Astrocyte of the hippocampus (primary cell): ENCODE data around the gene TUBB6.
A peak's percentile ranks its signal among the peaks of the same experiment; 100 is the strongest.

Experiments
- DNase-seq: peaks from one replicate; pipeline ENCODE4 v3.0.0; 2011; ENCODE audit warnings: low read depth, low spot score

Gene TUBB6

DNA sequence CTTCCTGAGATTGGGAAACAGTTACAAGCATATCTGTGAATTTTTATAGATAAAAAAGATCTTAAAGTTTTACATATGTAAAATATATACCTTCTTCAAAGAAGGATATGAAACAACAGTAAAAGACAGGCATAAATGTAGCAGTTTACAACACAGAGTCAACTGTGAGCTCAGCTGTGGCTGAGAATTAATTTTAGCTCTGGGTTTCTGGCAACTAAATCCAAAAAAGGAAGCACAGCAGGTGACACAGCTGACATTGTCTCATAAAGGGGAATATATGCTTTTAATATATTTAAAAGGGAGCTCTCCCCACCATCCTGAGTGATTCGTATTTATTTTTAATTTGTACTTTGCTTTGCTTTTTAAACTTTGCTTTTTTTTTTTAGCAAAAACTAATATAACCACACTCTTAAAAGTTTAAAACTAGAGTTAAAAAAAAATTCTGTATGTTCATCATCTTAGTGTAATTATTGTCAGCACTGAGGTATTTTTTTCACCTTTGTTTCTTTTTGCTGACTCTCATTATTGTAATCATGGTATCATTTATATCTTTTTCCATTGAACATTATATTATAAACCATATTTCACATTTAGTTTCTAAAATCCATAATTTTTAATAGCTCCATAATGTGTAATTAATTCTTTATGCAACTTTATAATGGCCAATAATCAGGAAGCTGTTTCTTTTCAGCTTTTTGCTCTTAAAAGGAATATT is 6.7 kb downstream of the TUBB6 start:
- no peak for DNase-seq

DNA sequence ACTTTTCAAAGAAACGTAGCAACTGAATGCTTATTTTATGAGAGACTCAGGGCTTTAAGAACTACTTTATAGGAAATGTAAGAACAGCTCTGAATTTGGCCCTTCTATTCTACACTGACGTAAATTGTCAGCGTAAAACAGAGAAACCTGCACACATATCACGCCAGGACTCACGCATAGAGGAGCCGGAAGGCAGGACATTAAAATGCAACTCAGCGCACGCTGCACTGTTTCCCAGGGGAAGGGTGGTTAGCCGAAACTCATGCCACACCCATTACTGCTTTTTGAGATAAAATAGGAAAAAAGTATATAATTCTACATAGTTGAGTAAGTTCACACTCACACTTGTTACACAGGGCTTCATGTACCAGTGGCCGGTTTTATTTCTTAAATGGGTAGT is 7.4 kb downstream of the TUBB6 start:
- DNase-seq, result no peak

DNA sequence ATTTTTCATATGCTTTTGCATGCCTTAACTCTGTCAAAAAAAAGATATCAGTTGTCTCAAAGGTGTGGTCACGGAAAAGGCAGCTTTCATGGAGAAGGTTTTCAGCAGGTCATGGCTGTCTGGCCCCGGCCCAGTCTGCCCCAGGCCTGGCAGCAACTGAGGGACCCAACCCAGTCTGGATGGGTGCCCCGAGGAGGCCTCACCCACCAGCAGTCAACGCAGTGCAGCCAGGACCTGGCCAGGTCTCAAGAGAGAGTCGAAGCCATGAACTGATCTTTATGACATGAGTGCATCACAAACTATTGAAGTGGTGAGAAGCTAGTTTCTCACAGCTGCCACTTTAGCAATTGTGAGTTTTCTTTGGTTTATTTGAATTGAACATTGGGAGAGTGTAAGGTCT is 7.9 kb downstream of the TUBB6 start:
- no peak for DNase-seq

DNA sequence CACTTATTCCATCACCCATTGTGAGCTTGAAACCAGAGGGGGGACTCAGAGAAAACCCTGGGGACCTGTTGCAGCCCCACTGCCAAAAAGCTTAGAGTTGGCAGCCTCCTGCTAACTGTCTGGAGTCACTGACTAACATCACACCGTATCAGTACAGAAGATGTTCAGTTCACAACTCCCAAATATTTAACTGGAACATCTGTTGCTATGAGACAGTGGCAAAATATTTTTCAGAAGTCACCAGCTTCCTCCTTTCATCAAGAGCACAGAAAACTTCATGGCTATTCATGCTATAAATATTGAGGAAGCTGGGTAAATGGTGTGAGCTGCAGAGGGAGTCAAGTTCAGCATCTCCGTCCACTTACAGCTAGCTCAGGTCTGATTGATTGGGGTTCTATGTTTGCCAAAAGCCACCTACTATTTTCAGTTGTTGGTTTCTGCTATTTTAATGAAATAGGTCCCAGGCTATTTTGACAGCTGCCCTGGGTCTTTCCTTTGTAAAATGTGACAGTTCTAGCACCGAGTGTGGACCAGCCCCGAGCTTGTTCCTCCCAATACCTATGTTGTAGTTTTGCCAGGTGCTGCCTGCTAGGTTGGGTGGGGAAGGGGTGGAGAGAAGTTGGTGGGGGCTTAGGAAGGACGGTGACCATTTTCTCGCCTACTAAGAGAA is 9.8 kb downstream of the TUBB6 start:
- DNase-seq, result peak; percentile 26

DNA sequence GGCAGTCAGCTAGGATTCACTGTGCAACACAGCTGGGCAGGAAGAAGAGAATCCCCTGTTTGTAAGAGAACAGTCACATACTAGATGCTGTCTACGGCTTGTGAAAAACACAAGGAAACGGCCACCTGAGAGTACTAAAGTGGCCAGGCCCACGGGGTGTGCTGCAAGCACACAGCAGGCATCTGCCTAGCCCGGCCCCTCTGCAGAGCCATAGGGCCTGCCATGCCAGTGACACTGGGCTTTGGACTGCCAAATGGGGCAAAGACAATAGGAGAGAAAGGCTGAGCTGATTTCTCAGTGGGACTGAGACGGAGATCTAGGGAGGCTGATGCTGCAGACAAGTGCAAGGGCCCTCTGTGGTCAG is 10.3 kb downstream of the TUBB6 start:
- no peak for DNase-seq

DNA sequence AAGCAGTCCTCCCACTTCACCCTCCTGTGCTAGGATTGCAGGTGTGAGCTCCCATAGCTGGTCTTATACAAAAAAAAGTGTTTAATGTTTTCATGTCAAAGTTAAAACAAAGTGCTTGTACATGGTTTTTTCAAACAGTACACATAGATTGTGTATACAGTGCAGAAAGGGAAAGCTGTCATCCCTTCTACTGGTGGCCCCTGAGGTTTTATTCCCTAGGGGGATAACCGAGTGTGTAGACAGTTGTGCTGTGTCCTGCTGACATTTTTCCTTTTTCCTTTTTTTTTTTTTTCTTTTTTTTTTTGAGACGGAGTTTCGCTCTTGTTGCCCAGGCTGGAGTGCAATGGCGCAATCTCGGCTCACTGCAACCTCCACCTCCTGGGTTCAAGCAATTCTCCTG is 10.8 kb downstream of the TUBB6 start:
- no peak for DNase-seq

DNA sequence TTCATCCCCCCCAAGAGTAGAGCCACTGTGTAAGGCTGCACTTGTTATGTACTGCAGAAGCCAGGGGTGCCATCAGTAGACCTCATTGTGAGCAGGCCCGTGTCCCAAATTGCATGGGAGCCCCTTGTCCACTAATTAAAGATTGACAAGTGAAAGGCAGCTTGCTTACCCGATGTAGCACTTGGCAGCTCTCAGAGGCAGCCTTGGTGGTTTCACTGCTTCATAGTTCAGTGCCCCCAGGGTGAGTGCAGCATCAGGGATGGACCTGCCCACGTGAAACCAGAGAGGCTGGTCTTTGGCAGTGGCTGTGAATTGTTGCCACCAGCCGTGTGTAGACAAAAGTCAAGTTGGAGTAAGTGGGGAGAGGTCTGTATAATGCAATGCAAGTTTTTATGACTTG is 13.3 kb downstream of the TUBB6 start:
- DNase-seq, result peak; percentile 58

DNA sequence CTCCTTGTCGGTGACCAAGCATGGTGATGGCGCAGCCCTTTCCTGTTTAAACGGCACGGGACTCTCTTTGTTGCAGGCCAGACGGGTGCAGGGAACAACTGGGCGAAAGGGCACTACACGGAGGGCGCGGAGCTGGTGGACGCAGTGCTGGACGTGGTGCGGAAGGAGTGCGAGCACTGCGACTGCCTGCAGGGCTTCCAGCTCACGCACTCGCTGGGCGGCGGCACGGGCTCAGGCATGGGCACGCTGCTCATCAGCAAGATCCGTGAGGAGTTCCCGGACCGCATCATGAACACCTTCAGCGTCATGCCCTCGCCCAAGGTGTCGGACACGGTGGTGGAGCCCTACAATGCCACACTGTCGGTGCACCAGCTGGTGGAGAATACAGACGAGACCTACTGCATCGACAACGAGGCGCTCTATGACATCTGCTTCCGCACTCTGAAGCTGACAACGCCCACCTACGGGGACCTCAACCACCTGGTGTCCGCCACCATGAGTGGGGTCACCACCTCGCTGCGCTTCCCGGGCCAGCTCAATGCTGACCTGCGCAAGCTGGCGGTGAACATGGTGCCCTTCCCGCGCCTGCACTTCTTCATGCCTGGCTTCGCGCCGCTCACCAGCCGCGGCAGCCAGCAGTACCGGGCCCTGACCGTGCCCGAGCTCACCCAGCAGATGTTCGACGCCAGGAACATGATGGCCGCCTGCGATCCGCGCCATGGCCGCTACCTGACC is 17.1 kb downstream of the TUBB6 start:
- DNase-seq, result no peak

DNA sequence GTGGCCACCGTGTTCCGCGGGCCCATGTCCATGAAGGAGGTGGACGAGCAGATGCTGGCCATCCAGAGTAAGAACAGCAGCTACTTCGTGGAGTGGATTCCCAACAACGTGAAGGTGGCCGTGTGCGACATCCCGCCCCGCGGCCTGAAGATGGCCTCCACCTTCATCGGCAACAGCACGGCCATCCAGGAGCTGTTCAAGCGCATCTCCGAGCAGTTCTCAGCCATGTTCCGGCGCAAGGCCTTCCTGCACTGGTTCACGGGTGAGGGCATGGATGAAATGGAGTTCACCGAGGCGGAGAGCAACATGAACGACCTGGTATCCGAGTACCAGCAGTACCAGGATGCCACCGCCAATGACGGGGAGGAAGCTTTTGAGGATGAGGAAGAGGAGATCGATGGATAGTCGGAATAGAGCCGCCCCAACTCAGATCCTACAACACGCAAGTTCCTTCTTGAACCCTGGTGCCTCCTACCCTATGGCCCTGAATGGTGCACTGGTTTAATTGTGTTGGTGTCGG is 17.7 kb downstream of the TUBB6 start:
- DNase-seq, result no peak

DNA sequence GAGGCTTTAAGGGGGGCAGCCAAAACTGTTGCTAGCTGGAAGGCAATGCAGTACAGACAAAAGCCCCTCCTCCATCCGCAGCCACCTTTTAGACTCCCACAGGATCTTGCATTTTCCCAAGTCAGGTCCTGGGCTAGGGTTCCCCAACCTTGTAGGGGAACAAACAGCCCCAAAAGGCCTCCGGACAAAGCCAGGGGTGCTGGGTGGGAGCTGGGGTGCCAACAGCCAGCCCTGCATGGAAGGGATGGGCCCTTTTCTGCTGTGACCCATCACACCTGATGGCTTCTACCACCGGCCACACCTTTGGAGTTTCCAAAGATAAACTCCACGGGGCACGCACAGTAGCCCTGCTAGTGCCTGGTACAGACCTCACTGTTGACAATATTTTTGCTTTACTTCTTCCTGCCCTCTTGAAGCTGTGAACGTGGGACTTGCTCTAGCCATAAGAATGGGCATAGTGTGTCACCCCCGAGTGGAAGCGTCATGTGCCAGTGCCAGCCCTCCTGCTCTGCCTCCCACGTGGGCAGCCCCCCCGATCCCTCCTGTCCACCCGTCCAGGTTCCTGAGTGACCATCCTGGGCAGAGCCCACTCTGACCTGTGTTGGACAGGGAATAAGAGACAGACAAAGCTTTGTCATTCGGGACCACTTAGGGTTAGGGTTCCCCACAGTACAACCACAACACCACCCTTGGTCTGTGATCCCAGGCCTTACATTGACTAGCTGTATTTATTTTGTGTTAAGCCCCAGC is 18.8 kb downstream of the TUBB6 start:
- DNase-seq, result no peak

DNA sequence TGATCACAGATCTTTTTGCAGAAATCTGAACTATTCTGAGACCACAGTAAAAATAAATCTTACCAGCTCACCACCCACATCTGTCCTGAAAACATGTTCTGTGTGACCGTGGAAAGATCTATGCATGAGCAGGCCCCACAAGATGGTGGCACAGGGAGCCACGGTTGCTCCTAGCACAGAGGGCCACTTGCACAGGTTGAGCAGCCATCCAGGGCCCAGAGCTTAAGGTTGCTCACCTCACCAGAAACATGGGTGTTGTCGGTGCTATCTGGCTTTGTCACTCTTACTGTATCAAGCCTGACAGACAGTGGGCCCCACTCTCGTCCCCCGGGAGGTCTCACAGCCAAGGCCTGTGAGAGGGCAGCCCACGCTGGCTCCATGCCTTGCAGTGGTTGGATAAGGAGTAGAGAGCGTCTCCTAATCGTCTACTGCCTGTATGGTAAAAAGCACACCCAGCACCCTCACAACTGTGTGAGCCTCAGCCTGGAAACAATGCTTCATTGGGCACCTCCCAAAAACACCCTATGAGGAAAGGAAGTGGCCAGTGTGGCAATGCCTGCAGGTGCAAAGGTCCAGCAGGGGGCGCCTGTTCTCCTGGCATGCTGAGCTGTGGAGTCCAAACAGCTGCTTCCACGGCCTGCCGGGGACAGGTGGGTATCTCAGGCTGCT is 19.6 kb downstream of the TUBB6 start:
- peak; percentile 83 for DNase-seq

DNA sequence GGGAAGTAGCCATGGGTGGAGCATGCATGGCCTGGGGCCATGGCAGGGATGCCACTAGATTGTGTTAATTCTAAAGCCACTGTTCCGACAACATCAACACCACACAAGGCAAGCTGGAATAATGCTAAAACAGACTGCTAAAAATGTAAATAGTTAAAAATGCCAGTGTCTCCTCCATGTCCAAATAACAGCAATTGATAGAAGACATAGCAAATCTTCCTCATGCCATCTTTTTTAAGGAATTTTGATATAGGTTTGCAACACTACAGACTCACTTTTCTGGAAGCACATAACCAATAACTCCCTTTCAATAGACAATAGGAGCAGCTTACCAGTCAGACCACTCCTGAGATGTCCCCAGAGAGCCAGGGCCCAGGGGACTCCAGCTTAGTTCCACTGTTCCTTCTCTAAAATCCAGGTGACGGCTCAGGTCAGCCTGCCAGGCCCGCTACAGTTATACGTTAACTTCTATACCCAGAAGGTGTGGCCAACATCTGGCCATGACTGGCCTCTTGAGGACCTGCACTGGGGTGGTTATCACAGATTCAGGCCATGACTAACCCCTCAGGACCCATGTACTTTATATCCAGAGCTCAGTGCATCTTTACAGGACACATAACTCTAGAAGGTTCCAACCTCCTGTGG is 20.3 kb downstream of the TUBB6 start:
- no peak for DNase-seq

DNA sequence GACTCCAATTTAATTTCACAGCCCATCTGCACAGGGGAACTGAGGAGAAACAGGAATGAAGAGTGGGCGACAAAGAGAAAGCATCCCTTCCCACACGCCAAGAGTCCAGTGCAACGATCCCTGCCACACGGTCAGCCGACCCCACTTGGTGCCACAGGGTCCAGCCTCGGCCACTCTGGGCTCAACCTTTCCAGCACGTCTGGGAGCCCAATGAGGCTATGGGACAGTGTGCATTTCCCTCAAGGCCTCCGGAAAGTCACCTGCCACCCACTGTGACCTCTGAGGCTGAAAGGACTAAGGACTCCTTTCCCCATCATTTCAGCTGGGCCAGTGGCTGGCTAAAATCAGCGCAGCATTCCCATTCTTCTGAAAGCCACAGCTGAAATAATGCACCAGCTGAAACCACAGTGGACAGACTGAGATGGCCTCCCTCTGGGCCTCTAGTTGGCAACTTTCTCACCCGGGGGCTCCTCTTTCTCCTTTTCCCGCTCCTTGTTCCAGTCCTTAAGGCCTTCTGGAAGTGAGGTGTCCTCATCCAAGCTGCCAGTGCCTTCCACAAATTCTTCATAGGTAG is 21.2 kb downstream of the TUBB6 start:
- no peak for DNase-seq

DNA sequence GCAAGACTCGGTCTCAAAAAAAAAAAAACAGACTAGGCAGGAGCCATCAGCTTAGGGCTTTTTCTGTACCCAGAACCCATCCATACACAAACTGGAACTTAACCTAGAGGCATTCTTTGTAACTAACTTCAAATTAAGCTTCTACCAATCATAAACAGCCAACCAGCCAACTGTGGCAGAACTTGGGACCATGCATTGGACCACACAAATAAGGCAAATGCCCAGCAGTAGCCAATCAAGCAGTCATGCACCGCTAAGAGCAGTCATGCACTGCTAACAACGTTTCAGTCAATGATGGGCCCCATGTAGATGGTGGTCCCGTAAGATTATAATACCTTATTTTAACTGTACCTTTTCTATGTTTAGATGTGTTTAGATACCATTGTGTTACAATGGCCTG is 22.7 kb downstream of the TUBB6 start:
- DNase-seq, result no peak

DNA sequence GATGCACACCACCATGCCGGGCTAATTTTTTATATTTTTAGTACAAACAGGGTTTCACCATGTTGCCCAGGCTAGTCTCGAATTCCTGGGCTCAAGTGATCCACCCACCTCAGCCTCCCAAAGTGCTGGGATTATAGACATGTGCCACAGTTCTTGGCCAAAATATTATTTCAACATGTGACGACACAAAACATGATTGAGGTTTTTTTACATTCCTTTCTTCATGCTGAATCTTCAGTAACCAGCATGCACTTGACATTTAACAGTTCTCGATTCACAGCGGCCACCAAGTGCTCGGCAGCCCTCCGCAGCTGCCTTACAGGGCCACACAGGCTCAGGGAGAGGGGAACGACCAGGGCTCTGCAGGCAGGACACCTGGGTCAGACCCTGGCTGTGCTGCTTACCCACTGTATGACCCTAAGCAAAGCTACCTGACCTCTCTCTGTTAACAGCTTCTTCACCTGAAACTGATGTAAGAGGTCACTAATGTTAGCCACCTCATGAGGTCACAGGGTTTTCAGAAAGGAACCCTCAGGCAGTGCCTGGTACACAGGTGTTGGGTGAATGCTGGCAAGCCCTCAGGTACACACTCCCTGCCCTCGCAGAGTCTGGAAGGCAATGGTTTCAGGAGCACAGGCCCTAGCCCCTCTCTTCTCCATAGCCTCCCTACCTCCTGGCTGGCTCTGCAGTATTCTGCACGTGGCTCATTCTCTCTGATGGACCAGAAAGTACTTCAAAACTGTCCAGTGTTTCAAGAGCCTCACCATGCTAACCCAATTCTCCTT is 25.7 kb downstream of the TUBB6 start:
- DNase-seq, result no peak

DNA sequence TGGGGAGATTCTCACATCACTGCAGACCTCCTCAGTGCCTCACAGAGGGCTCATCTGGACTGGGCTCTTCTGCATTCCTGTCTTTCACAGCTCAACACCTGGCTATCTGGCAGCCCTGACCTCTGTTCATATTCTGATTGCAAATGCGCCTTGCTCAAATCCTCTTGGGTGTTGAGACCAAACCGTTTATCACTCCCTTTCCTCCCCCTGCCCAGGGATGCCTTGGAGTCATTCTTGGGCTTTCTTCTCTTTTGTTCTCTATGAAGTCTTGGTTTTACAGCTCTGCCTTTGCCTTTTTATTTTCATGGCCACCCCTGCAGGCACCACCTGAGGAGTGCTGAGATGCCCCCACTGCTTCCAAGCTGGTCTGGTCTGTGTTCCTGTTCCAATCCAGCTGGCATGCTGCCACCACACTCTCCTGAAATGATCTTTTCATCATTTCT is 26.3 kb downstream of the TUBB6 start:
- no peak for DNase-seq

DNA sequence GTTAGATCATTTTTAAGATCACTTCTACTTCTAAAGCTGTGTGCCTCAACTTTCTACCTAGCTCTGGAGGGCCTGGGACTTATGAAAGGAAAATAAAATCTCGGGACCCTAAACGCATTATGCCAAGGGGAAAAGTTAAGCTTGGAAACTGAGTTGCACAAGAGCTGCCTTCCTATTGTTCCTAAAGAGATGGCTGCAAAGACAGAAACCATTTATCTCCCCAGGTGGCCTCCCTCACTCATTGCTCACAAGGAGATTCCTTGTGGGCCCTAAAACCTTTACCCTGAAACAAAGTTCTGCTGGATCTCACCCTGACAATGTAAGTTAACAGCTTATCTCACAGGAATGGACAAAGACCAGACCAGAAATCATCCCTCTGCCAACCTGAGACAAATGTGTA is 26.8 kb downstream of the TUBB6 start:
- DNase-seq, result no peak

DNA sequence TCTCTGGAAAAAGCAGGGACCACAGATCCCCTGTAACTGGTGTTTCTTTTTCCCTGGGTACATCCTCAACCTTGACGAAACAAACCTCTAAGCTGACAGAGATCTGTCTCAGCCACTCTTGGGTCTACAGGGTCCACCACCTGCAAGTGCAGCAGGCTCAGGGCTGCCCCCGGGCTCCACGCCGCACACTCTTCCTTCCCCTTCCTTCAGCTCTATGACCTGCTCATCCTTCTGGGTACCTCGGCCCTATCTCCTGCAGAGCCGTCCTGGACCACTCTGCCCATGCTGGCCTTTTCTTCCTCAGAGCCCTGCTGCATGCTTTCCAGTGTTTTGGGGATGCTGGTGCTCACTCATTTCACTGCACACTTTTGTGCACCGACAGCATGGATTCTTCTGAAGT is 27.5 kb downstream of the TUBB6 start:
- no peak for DNase-seq

DNA sequence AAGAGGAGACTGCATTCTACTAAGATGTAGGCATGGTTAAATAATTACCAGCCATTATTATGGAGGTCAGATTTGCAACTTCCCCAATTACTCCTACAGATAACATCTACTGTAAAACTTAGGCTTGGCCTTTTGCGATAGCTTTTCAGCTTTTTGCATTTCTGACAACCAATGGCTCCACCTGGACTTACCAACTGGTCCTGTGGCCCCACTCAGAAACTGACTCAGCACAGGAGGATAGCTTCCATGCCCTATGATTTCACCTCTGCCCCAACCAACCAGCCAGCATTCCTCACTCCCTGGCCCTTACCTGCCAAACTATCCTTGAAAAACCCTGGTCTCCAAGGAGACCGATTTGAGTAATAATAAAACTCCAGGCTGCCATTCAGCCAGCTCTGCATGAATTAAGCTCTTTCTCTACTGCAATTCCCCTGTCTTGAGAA is 28.2 kb downstream of the TUBB6 start:
- peak; percentile 35 for DNase-seq

DNA sequence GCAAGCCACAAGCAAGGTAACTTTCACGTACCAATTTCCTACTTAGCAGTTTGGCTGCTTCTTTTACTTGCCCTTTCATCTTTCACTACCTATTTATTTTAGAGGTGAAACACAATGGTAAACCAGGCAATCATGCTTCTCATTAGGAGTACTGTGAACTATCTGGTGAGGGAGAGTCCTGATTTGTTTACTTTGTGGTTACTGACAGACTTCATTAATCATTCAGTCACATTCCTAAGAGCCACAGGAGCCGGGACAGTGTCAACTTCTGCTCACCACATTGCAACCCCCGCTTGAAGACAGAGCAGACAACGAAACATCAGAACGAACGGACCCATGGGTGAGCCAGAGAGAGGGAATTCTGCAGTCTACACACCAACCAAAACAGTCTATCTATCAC is 28.8 kb downstream of the TUBB6 start:
- peak; percentile 88 for DNase-seq
